HG02678 (cell line): ENCODE measurements around the gene AFAP1.
"Not testable (repeated sequence)": the region's sequence is repeated elsewhere in the genome, so short reads cannot be mapped to it uniquely, and the experiment has no call there.

Source experiments
- ATAC-seq: cut with Tn5 transposase; IDR thresholded peaks from one replicate; pipeline ENCODE4 v1.9.1; 2021; ENCODE audit warnings: mild to moderate bottlenecking, moderate library complexity; ENCODE audit not compliant: unreplicated experiment

AFAP1 gene

GRCh38 chr4:7950301-7951092, 10.8 kb upstream of the AFAP1 start:
- ATAC-seq: no peak

GRCh38 chr4:7949759-7950158, 10.1 kb upstream of the AFAP1 start:
- ATAC-seq: no peak

GRCh38 chr4:7947927-7948326, 8.3 kb upstream of the AFAP1 start:
- ATAC-seq: no peak

GRCh38 chr4:7945709-7946380, 6.2 kb upstream of the AFAP1 start:
- ATAC-seq: no peak

- ATAC-seq: no peak
Measured at GRCh38 chr4:7944599-7945220, 5.0 kb upstream of the AFAP1 start.

GRCh38 chr4:7943688-7944087, 4.0 kb upstream of the AFAP1 start:
- ATAC-seq: not testable (repeated sequence)

- ATAC-seq: no peak
Measured at GRCh38 chr4:7943211-7943610, 3.5 kb upstream of the AFAP1 start.

GRCh38 chr4:7941965-7942496, 2.4 kb upstream of the AFAP1 start:
- no peak for ATAC-seq

GRCh38 chr4:7941111-7941964, 1.7 kb upstream of the AFAP1 start:
- no peak for ATAC-seq

GRCh38 chr4:7938609-7939376, 868 bp downstream of the AFAP1 start:
- ATAC-seq: no peak

- no peak for ATAC-seq
Measured at GRCh38 chr4:7938266-7938608, 1.4 kb downstream of the AFAP1 start.

- no peak for ATAC-seq
Measured at GRCh38 chr4:7937006-7937405, 2.7 kb downstream of the AFAP1 start.

- ATAC-seq: no peak
Measured at GRCh38 chr4:7933651-7934510, 5.8 kb downstream of the AFAP1 start.

- ATAC-seq: no peak
Measured at GRCh38 chr4:7932287-7932686, 7.4 kb downstream of the AFAP1 start.

- ATAC-seq: no peak
Measured at GRCh38 chr4:7929118-7929951, 10.3 kb downstream of the AFAP1 start.

GRCh38 chr4:7928711-7929110, 10.9 kb downstream of the AFAP1 start:
- ATAC-seq: no peak

GRCh38 chr4:7926822-7927221, 12.8 kb downstream of the AFAP1 start:
- no peak for ATAC-seq

GRCh38 chr4:7924570-7924969, 15.1 kb downstream of the AFAP1 start:
- ATAC-seq: no peak
